ENCODE results near the gene SRGN.
"Not testable (repeated sequence)": the region's sequence is repeated elsewhere in the genome, so short reads cannot be mapped to it uniquely, and the experiment has no call there.

Gene SRGN

GRCh38 chr10:69087590-69088470, at the start of gene SRGN:
TSS of gene SRGN (plus strand) at chr10:69088103. CDS start at chr10:69088158, 55 bp downstream.
- peak; percentile 88 for DNase-seq (ENCODE audit: low spot score)

GRCh38 chr10:69040904-69041303, 47.0 kb upstream of the SRGN start:
- not testable (repeated sequence) for DNase-seq (ENCODE audit: low spot score)

GRCh38 chr10:69042417-69042816, 45.5 kb upstream of the SRGN start:
- no peak for DNase-seq (ENCODE audit: low spot score)

GRCh38 chr10:69042838-69043237, 45.1 kb upstream of the SRGN start:
- no peak for DNase-seq (ENCODE audit: low spot score)

- no peak for DNase-seq (ENCODE audit: low spot score)
Measured at GRCh38 chr10:69043931-69044531, 43.9 kb upstream of the SRGN start.

GRCh38 chr10:69044546-69044945, 43.4 kb upstream of the SRGN start:
- DNase-seq (ENCODE audit: low spot score): no peak

GRCh38 chr10:69045441-69046300, 42.2 kb upstream of the SRGN start:
- DNase-seq (ENCODE audit: low spot score): peak; percentile 60

GRCh38 chr10:69047111-69047832, 40.6 kb upstream of the SRGN start:
- DNase-seq (ENCODE audit: low spot score): no peak

- peak; percentile 81 for DNase-seq (ENCODE audit: low spot score)
Measured at GRCh38 chr10:69048103-69048502, 39.8 kb upstream of the SRGN start.

- peak; percentile 42 for DNase-seq (ENCODE audit: low spot score)
Measured at GRCh38 chr10:69049566-69049961, 38.3 kb upstream of the SRGN start.

GRCh38 chr10:69051303-69051702, 36.6 kb upstream of the SRGN start:
- DNase-seq (ENCODE audit: low spot score): peak; percentile 74

GRCh38 chr10:69051710-69052487, 36.0 kb upstream of the SRGN start:
- peak; percentile 42 for DNase-seq (ENCODE audit: low spot score)

GRCh38 chr10:69052736-69053135, 35.2 kb upstream of the SRGN start:
- DNase-seq (ENCODE audit: low spot score): no peak

GRCh38 chr10:69055241-69055640, 32.7 kb upstream of the SRGN start:
- no peak for DNase-seq (ENCODE audit: low spot score)

GRCh38 chr10:69056129-69056528, 31.8 kb upstream of the SRGN start:
- no peak for DNase-seq (ENCODE audit: low spot score)

GRCh38 chr10:69056536-69057260, 31.2 kb upstream of the SRGN start:
- DNase-seq (ENCODE audit: low spot score): no peak

GRCh38 chr10:69057261-69057950, 30.5 kb upstream of the SRGN start:
- DNase-seq (ENCODE audit: low spot score): peak; percentile 72

GRCh38 chr10:69057951-69058297, 30.0 kb upstream of the SRGN start:
- DNase-seq (ENCODE audit: low spot score): no peak

GRCh38 chr10:69060127-69060798, 27.6 kb upstream of the SRGN start:
- DNase-seq (ENCODE audit: low spot score): no peak

Data from pons (tissue), 1 donor.